Loucy (cell line): ENCODE results near the gene SERTAD3.

Experiments
- H2AFZ ChIP-seq: fragments of 200-600 bp; sonication (generic); 2 replicates; pipeline ENCODE4 v1.6.0; 2016; ENCODE audit warnings: antibody characterized with exemption, mild to moderate bottlenecking, low read length, moderate library complexity
- H3F3A ChIP-seq: fragments of 200-600 bp; 2 replicates; pipeline ENCODE4 v1.6.0; 2016; ENCODE audit warnings: antibody characterized with exemption, low read depth, mild to moderate bottlenecking
- H3K27me3 ChIP-seq: fragments of 200-600 bp; sonication (generic); 2 replicates; pipeline ENCODE4 v1.6.1; 2014; ENCODE audit warnings: low read length, mild to moderate bottlenecking; ENCODE audit not compliant: insufficient read depth, poor library complexity, severe bottlenecking
- H3K36me3 ChIP-seq: fragments of 200-600 bp; sonication (generic); 2 replicates; pipeline ENCODE4 v1.6.1; 2016; ENCODE audit warnings: low read length; ENCODE audit not compliant: insufficient read depth
- H3K4me1 ChIP-seq: fragments of 200-600 bp; sonication (generic); 2 replicates; pipeline ENCODE4 v1.5.1; 2014; ENCODE audit warnings: low read length, mild to moderate bottlenecking; ENCODE audit not compliant: insufficient read depth, poor library complexity, severe bottlenecking
- H3K4me2 ChIP-seq: fragments of 200-600 bp; sonication (generic); 2 replicates; pipeline ENCODE4 v1.6.0; 2014; ENCODE audit warnings: antibody characterized with exemption, low read length, low read depth, mild to moderate bottlenecking; ENCODE audit not compliant: poor library complexity, severe bottlenecking
- H3K4me3 ChIP-seq: fragments of 200-600 bp; sonication (generic); 2 replicates; pipeline ENCODE4 v1.5.1; 2014; ENCODE audit warnings: low read length, mild to moderate bottlenecking, mixed read lengths; ENCODE audit not compliant: poor library complexity, severe bottlenecking
- H3K79me2 ChIP-seq: fragments of 200-600 bp; sonication (generic); 2 replicates; pipeline ENCODE4 v1.6.1; 2014; ENCODE audit warnings: low read length; ENCODE audit not compliant: insufficient read depth
- H3K9ac ChIP-seq: fragments of 200-600 bp; sonication (generic); 2 replicates; pipeline ENCODE4 v1.6.0; 2014; ENCODE audit warnings: mild to moderate bottlenecking, low read depth, low read length, moderate library complexity; ENCODE audit not compliant: poor library complexity, severe bottlenecking
- H3K9me2 ChIP-seq: fragments of 200-600 bp; sonication (generic); replicated peaks from 2 replicates; pipeline ENCODE4 v1.6.1; 2016; ENCODE audit warnings: low read depth, low read length, mixed read lengths
- H3K9me3 ChIP-seq: fragments of 200-600 bp; sonication (generic); 2 replicates; pipeline ENCODE4 v1.6.1; 2014; ENCODE audit warnings: mild to moderate bottlenecking, antibody characterized with exemption, low read length, low read depth; ENCODE audit not compliant: insufficient read depth
- H4K20me1 ChIP-seq: fragments of 200-600 bp; sonication (generic); 2 replicates; pipeline ENCODE4 v1.6.0; 2014; ENCODE audit warnings: antibody characterized with exemption, low read length, mild to moderate bottlenecking; ENCODE audit not compliant: insufficient read depth, poor library complexity, severe bottlenecking
- CTCF ChIP-seq: fragments of 200-600 bp; sonication (generic); conservative IDR thresholded peaks from 2 replicates; pipeline ENCODE4 v1.5.1; 2014; ENCODE audit warnings: mild to moderate bottlenecking, antibody characterized with exemption, low read length
- EZH2phosphoT487 ChIP-seq: fragments of 200-600 bp; IDR thresholded peaks from 2 replicates; pipeline ENCODE4 v1.6.1; 2018; ENCODE audit warnings: antibody characterized with exemption, mild to moderate bottlenecking, moderate library complexity, borderline replicate concordance

The SERTAD3 gene

GRCh38 chr19:40461669-40462221, 17.6 kb upstream of the SERTAD3 start:
- Histone ChIP-seq H3K36me3 (no peaks in the 10 kb centered on the region), H2AFZ (no peak overlapping the region), H3K4me2 (no peak overlapping the region), H3K9me3 (no peaks in the 10 kb centered on the region), H4K20me1 (no peaks in the 10 kb centered on the region), H3K79me2 (no peaks in the 10 kb centered on the region), H3K27me3 (no peaks in the 10 kb centered on the region), H3K9ac (no peak overlapping the region), H3K4me1 (peaks cover 13% of the 10 kb centered on the region), H3K9me2 (no peaks in the 10 kb centered on the region), H3K4me3 (no peak overlapping the region), H3F3A (no peaks in the 10 kb centered on the region)
- no peak for TF ChIP-seq EZH2phosphoT487
- TF ChIP-seq CTCF: no peak

GRCh38 chr19:40460185-40460584, 16.1 kb upstream of the SERTAD3 start:
- H3K36me3 ChIP-seq: no peaks in the 10 kb centered on the region
- H3F3A ChIP-seq: no peaks in the 10 kb centered on the region
- no peak overlapping the region for H3K4me3 ChIP-seq
- H3K4me2 ChIP-seq: no peak overlapping the region
- H3K27me3 ChIP-seq: no peaks in the 10 kb centered on the region
- TF ChIP-seq EZH2phosphoT487 (no peak), CTCF (no peak)
- H3K9me3 ChIP-seq: no peaks in the 10 kb centered on the region
- peaks cover 9% of the 10 kb centered on the region for H3K4me1 ChIP-seq
- no peaks in the 10 kb centered on the region for H4K20me1 ChIP-seq
- no peak overlapping the region for H2AFZ ChIP-seq
- H3K9ac ChIP-seq: no peak overlapping the region
- no peaks in the 10 kb centered on the region for H3K79me2 ChIP-seq
- no peaks in the 10 kb centered on the region for H3K9me2 ChIP-seq

DNA sequence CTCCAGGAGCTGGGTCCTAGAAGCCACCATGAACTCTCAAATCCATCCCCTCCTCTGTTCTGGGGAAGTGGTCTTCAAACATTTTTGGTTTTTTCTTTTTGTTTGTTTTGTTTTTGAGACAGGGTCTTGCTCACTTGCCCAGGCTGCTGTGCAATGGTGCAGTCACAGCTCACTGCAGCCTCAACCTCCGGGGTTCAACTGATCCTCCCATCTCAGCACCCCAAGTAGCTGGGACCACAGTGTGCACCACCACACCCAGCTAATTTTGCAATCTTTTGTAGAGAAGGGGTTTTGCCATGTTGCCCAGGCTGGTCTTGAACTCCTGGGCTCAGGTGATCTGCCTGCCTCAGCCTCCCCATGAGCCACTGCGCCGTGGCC, 14.5 kb upstream of the SERTAD3 start:
- H3K27me3 ChIP-seq: no peaks in the 10 kb centered on the region
- no peaks in the 10 kb centered on the region for H3K4me1 ChIP-seq
- H3K9me2 ChIP-seq: no peaks in the 10 kb centered on the region
- H3K36me3 ChIP-seq: no peaks in the 10 kb centered on the region
- H3K79me2 ChIP-seq: no peaks in the 10 kb centered on the region
- H3K9me3 ChIP-seq: no peaks in the 10 kb centered on the region
- no peaks in the 10 kb centered on the region for H3F3A ChIP-seq
- no peak overlapping the region for H3K4me2 ChIP-seq
- H3K4me3 ChIP-seq: no peak overlapping the region
- TF ChIP-seq CTCF (no peak), EZH2phosphoT487 (no peak)
- H2AFZ ChIP-seq: no peak overlapping the region
- H4K20me1 ChIP-seq: no peaks in the 10 kb centered on the region
- H3K9ac ChIP-seq: no peak overlapping the region
